Esophagus squamous epithelium (tissue), 4 donors: ENCODE data around the gene LRCOL1.

ENCODE experiments used
- CTCF ChIP-seq, 6 experiments: fragments of 450-650 bp in 4 of 6; fragments of 200-600 bp in 2 of 6; sonication (generic) in 2 of 6; IDR thresholded peaks; one replicate each; pipeline ENCODE4 v1.5.1; 2016 to 2019; ENCODE audit warnings: antibody characterized with exemption in 6 of 6, mild to moderate bottlenecking in 4 of 6, moderate library complexity in 4 of 6
- POLR2A ChIP-seq, 4 donors: fragments of 450-650 bp; IDR thresholded peaks; one replicate each; pipeline ENCODE4 v1.6.1; 2017; ENCODE audit warnings: antibody characterized with exemption in 4 of 4, mild to moderate bottlenecking in 4 of 4, moderate library complexity in 3 of 4

DNA sequence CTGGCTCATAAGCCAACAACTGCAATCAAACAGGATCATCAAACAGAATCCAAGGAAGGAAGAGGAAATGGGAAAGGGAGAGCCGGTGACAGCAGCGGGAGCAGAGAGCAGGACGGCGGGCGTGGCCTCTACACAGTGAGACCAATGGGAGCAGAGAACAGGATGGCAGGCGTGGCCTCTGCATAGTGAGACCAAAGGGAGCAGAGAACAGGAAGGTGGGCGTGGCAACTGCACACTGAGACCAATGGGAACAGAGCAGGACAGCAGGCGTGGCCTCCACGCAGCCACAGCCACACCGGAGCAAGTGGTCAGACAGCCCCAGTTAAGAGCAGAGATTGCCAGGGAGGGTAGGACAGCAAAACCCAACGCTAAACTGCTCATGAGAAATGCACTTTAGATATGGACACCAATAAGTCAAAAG lies 16.4 kb downstream of the LRCOL1 start:
- no peak for TF ChIP-seq POLR2A (IDR thresholded peaks at IDR 0.05)
- TF ChIP-seq CTCF (IDR thresholded peaks at IDR 0.05): no peak
